ENCODE data around the gene DBX2. TPM values are rescaled to one million over a fixed set of nuclear protein-coding genes. Genes with fewer than 3 reads are reported as not detected.

Gene DBX2
- total RNA-seq, 2 experiments from 2014 or later, result not detected

DNA sequence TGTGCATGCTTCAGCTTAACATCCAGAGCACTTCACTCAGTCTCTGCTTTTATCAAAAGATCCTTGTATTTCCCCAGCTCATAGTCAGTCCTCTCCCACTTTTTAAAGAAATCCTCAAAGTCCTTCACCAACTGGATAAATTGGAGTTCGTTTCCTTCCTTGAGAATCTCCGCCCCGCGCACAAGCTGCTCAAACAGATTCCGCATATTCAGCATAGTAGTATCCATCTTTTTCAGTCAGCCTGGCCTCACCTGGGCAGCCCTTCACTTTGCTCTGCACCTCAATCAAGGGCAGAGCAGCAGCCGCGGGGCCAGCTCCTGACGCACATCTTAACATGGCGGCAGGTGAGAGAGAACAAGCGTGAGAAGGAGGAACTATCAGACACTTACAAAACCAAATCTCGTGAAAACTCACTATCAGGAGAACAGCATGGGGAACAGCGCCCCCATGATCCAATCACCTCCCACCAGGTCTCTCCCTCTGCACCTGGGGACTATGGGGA lies 14.3 kb upstream of the DBX2 start:
- Histone ChIP-seq H3K4me1 (ENCODE audit: insufficient read depth, low read length, poor library complexity, severe bottlenecking) (no peaks in the 10 kb centered on the region), H3K27ac (ENCODE audit: low read depth, low read length, poor library complexity, severe bottlenecking) (no peak overlapping the region), H3K9me2 (ENCODE audit: insufficient read depth, low read length) (no peaks in the 10 kb centered on the region), H3K9me3 (ENCODE audit: low read length) (no peaks in the 10 kb centered on the region), H2AFZ (ENCODE audit: low read length) (no peak overlapping the region), H3K4me2 (ENCODE audit: low read length) (no peak overlapping the region), H3K4me3 (ENCODE audit: low read depth, low read length, poor library complexity, severe bottlenecking) (no peak overlapping the region), H4K20me1 (ENCODE audit: insufficient read depth, low read length) (no peaks in the 10 kb centered on the region), H3K79me2 (ENCODE audit: insufficient read depth, low read depth, low read length) (no peaks in the 10 kb centered on the region), H3K36me3 (ENCODE audit: insufficient read depth, low read length) (no peaks in the 10 kb centered on the region)
- CTCF ChIA-PET (ENCODE audit: unreplicated experiment), result no interaction called here
- intact Hi-C loops (cut with micrococcal nuclease; ENCODE audit: unreplicated experiment), result no loop called here
- POLR2A ChIA-PET, result interaction anchor here (0.7 kb wide), 1 partner anchor 10 kb away, joined by 3 read pairs; no protein-coding TSS in a partner anchor
- no TSS peak for BruUV-seq (replicated peaks)
- no peak for DNase-seq (ENCODE audit: low spot score)
- TF ChIP-seq CTCF (conservative IDR thresholded peaks at IDR 0.05; ENCODE audit: low read length) (no peak), EZH2phosphoT487 (IDR thresholded peaks at IDR 0.05; ENCODE audit: borderline replicate concordance, low read depth, low read length) (no peak)

DNA sequence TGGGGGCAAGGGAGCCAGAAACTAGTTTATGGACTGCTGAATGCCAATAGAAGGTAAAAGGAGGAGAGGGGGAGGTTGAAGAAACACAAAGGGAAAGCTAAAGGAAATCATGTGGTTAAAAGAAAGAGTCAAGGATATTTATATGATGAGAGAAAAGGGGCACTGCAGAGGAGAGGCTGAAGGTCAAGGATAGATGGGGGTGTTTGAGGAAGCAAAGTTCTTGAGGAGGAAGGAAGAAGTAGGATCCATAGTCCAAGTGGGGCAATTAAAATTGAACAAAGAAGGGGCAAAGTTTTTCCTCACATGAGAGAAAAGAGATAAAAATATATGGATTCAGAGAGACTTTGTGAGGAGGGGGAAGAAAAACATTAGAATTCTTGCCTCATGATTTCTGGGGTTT lies 10.1 kb upstream of the DBX2 start:
- Histone ChIP-seq H3K4me1 (ENCODE audit: insufficient read depth, low read length, poor library complexity, severe bottlenecking) (no peaks in the 10 kb centered on the region), H4K20me1 (ENCODE audit: insufficient read depth, low read length) (no peaks in the 10 kb centered on the region), H3K27ac (ENCODE audit: low read depth, low read length, poor library complexity, severe bottlenecking) (no peak overlapping the region), H3K9me2 (ENCODE audit: insufficient read depth, low read length) (no peaks in the 10 kb centered on the region), H3K79me2 (ENCODE audit: insufficient read depth, low read depth, low read length) (no peaks in the 10 kb centered on the region), H3K9me3 (ENCODE audit: low read length) (no peaks in the 10 kb centered on the region), H3K36me3 (ENCODE audit: insufficient read depth, low read length) (no peaks in the 10 kb centered on the region), H3K4me3 (ENCODE audit: low read depth, low read length, poor library complexity, severe bottlenecking) (no peak overlapping the region), H2AFZ (ENCODE audit: low read length) (no peak overlapping the region), H3K4me2 (ENCODE audit: low read length) (no peak overlapping the region)
- POLR2A ChIA-PET, result no interaction called here
- CTCF ChIA-PET (ENCODE audit: unreplicated experiment), result no interaction called here
- no TSS peak for BruUV-seq (replicated peaks)
- TF ChIP-seq EZH2phosphoT487 (IDR thresholded peaks at IDR 0.05; ENCODE audit: borderline replicate concordance, low read depth, low read length) (no peak), CTCF (conservative IDR thresholded peaks at IDR 0.05; ENCODE audit: low read length) (no peak)
- intact Hi-C loops (cut with micrococcal nuclease; ENCODE audit: unreplicated experiment), result no loop called here
- DNase-seq (ENCODE audit: low spot score), result no peak

- intact Hi-C loops (cut with micrococcal nuclease; ENCODE audit: unreplicated experiment), result no loop called here
- POLR2A ChIA-PET, result no interaction called here
- CTCF ChIA-PET (ENCODE audit: unreplicated experiment), result no interaction called here
- Histone ChIP-seq H3K36me3 (ENCODE audit: insufficient read depth, low read length) (no peaks in the 10 kb centered on the region), H3K27ac (ENCODE audit: low read depth, low read length, poor library complexity, severe bottlenecking) (no peak overlapping the region), H2AFZ (ENCODE audit: low read length) (no peak overlapping the region), H3K4me2 (ENCODE audit: low read length) (no peak overlapping the region), H4K20me1 (ENCODE audit: insufficient read depth, low read length) (no peaks in the 10 kb centered on the region), H3K9me2 (ENCODE audit: insufficient read depth, low read length) (no peaks in the 10 kb centered on the region), H3K9me3 (ENCODE audit: low read length) (no peaks in the 10 kb centered on the region), H3K79me2 (ENCODE audit: insufficient read depth, low read depth, low read length) (no peaks in the 10 kb centered on the region), H3K4me1 (ENCODE audit: insufficient read depth, low read length, poor library complexity, severe bottlenecking) (no peaks in the 10 kb centered on the region), H3K4me3 (ENCODE audit: low read depth, low read length, poor library complexity, severe bottlenecking) (no peak overlapping the region)
- no TSS peak for BruUV-seq (replicated peaks)
- DNase-seq (ENCODE audit: low spot score), result no peak
- TF ChIP-seq EZH2phosphoT487 (IDR thresholded peaks at IDR 0.05; ENCODE audit: borderline replicate concordance, low read depth, low read length), result no peak
- no peak for TF ChIP-seq CTCF (conservative IDR thresholded peaks at IDR 0.05; ENCODE audit: low read length)
Measured at GRCh38 chr12:45051572-45052125, 750 bp upstream of the DBX2 start.

Measured in OCI-LY7 (cell line).